AG04450 (cell line): ENCODE data around the gene PXDC1. TPM values are rescaled to one million over a fixed set of nuclear protein-coding genes. Genes with fewer than 3 reads are reported as not detected.

Experiments
- CTCF ChIA-PET: fragments of 300-600, 350-600 bp; formaldehyde crosslinking; extraction: SDS; loops from one replicate; lab custom pipeline; 2022; ENCODE audit warnings: antibody characterized with exemption, inconsistent platforms; lab: Charles Lee
- POLR2A ChIA-PET: fragments of 350-600 bp; formaldehyde crosslinking; extraction: SDS; loops from one replicate; lab custom pipeline; 2021; ENCODE audit warnings: antibody characterized with exemption, inconsistent platforms; lab: Yijun Ruan, JAX
- DNase-seq: peaks from one replicate; pipeline ENCODE4 v3.0.0-alpha.2; 2011; ENCODE audit warnings: low read depth, low spot score
- H3K27ac ChIP-seq: one replicate; pipeline ENCODE4 v1.5.1; 2012; ENCODE audit warnings: low read depth, low read length, control low read depth
- H3K27me3 ChIP-seq: one replicate; pipeline ENCODE4 v1.6.0; 2012; ENCODE audit warnings: low read length; ENCODE audit not compliant: control insufficient read depth, insufficient read depth
- H3K4me3 ChIP-seq: 2 replicates; pipeline ENCODE4 v1.5.1; 2011; ENCODE audit warnings: mild to moderate bottlenecking, low read depth, low read length, control low read depth
- H3K9me3 ChIP-seq: 2 replicates; pipeline ENCODE4 v1.5.1; 2012; ENCODE audit warnings: low read length; ENCODE audit not compliant: control insufficient read depth, insufficient read depth
- CTCF ChIP-seq: IDR thresholded peaks from 2 replicates; pipeline ENCODE4 v1.5.1; 2011; ENCODE audit warnings: low read depth, low read length, control low read depth, inconsistent platforms
- polyA plus RNA-seq: library from polyadenylated mRNA; depleted of rRNA; stranded (reverse); fragments of >200 nt; gene quantifications from 2 replicates; pipeline ENCODE4 v1.2.3, GENCODE V29; 2011

The PXDC1 gene
- polyA plus RNA-seq, 1 experiment = 13.5 TPM

DNA sequence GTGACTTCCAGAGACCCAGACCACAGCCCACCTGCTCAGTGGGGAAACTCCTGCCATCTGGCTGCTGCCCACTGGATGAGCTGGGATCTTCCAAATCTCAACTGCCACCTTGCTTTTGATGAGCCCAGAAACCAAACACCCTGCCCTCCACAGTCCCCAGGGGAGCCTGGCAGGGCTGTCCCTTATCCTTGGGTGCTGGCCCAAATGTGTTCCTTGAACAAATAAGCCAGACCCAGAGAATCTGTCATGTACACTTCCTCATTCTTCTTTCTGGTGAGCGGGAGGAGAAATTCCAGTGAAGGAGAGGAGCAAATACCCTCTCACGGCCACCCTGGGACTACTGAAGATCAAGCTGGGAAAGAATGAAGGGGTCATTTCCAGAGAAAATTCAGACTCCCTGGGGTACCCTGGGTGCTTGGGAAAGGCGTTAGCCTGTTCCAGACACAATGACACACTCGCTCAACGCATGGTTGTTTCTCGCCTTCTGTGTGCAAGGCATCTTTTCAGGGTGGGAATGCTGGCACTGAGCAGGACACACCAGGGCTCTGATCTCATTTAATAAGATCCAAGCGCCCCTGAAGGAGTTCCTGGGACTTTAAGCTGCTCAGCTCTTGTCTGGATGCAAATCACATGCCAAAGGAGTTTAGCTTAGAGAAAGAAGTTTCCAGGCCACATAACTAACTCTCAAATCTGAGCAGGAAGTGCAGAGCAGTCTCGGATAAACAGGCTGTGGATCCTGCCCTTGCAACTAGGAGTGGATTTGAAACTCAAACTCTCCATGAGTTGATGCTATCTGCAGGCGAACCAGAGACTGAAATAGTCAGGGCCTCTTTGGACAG is 38.5 kb downstream of the PXDC1 start:
- ChIA-PET POLR2A (no interaction called here), CTCF (no interaction called here)
- Histone ChIP-seq H3K4me3 (no peak overlapping the region), H3K27ac (no peak overlapping the region), H3K9me3 (peaks cover 4% of the 10 kb centered on the region; the same call in 1 of the 2 replicates), H3K27me3 (no peaks in the 10 kb centered on the region)
- DNase-seq = no peak
- no peak for TF ChIP-seq CTCF

- Histone ChIP-seq H3K9me3 (peaks cover 4% of the 10 kb centered on the region; the same call in 1 of the 2 replicates), H3K27me3 (no peaks in the 10 kb centered on the region), H3K27ac (no peak overlapping the region), H3K4me3 (no peak overlapping the region)
- ChIA-PET POLR2A (interaction anchor here (0.6 kb wide), 1 partner anchor 474 kb away, joined by 3 read pairs; no protein-coding TSS in a partner anchor), CTCF (no interaction called here)
- no peak for DNase-seq
- no peak for TF ChIP-seq CTCF
Measured at GRCh38 chr6:3711776-3712175, 39.7 kb downstream of the PXDC1 start.

DNA sequence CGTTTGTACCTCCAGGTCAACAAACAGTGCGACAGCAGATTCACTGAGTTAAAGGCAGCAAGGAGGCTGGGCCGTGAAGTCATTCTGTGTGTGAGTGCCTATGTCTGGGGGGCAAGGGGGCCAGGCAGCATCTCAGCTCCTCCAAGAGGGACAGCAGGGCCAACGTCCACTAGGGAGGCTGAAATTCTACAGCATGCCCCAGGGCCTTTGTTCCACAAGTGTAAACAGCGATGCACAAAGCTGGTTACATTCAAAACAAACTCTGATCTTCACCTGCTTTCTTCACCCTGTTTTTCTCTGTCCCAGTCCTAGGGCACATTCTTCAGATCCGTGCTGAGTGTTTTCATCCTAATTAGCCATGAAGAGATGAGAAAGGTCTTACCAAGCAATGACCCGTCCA is 41.1 kb downstream of the PXDC1 start:
- ChIA-PET CTCF (interaction anchor here (0.6 to 1.7 kb wide), 3 partner anchors 428 to 709 kb away, joined by 3 to 5 read pairs (median 4); no protein-coding TSS in a partner anchor), POLR2A (no interaction called here)
- TF ChIP-seq CTCF = no peak
- H3K4me3 ChIP-seq = no peak overlapping the region
- H3K9me3 ChIP-seq = peaks cover 4% of the 10 kb centered on the region; the same call in 1 of the 2 replicates
- no peak for DNase-seq
- H3K27me3 ChIP-seq = no peaks in the 10 kb centered on the region
- H3K27ac ChIP-seq = no peak overlapping the region

GRCh38 chr6:3708540-3708939 is 43.0 kb downstream of the PXDC1 start:
- H3K27ac ChIP-seq = no peak overlapping the region
- TF ChIP-seq CTCF = no peak
- no peaks in the 10 kb centered on the region for H3K9me3 ChIP-seq
- ChIA-PET CTCF (no interaction called here), POLR2A (no interaction called here)
- H3K4me3 ChIP-seq = no peak overlapping the region
- H3K27me3 ChIP-seq = no peaks in the 10 kb centered on the region
- DNase-seq = no peak

- CTCF ChIA-PET = no interaction called here
- no peak for TF ChIP-seq CTCF
- POLR2A ChIA-PET = no interaction called here
- Histone ChIP-seq H3K9me3 (no peaks in the 10 kb centered on the region), H3K27ac (no peak overlapping the region), H3K27me3 (no peaks in the 10 kb centered on the region), H3K4me3 (no peak overlapping the region)
- no peak for DNase-seq
Measured at GRCh38 chr6:3707751-3708412, 43.6 kb downstream of the PXDC1 start.
